GM18505 (cell line): ENCODE results near the gene CDC5L.

Experiments
- ATAC-seq: cut with Tn5 transposase; IDR thresholded peaks from one replicate; pipeline ENCODE4 v1.9.1; 2021; ENCODE audit not compliant: unreplicated experiment
- POLR2A ChIP-seq: IDR thresholded peaks from 4 replicates; pipeline ENCODE4 v1.6.1; 2011; ENCODE audit warnings: borderline replicate concordance; ENCODE audit not compliant: insufficient read depth, insufficient read length; ENCODE audit errors: extremely low read depth

The CDC5L gene

GRCh38 chr6:44415449-44415848, 27.9 kb downstream of the CDC5L start:
- ATAC-seq: no peak
- no peak for TF ChIP-seq POLR2A

- TF ChIP-seq POLR2A: no peak
- no peak for ATAC-seq
These were observed 28.5 kb downstream of the CDC5L start for GRCh38 chr6:44415873-44416502.

GRCh38 chr6:44422531-44422930, 35.0 kb downstream of the CDC5L start:
- ATAC-seq: no peak
- TF ChIP-seq POLR2A: no peak

GRCh38 chr6:44423306-44423705, 35.8 kb downstream of the CDC5L start:
- TF ChIP-seq POLR2A: no peak
- ATAC-seq: no peak

- no peak for ATAC-seq
- no peak for TF ChIP-seq POLR2A
These were observed 38.4 kb downstream of the CDC5L start for GRCh38 chr6:44425951-44426350.

GRCh38 chr6:44428682-44429081, 41.2 kb downstream of the CDC5L start:
- TF ChIP-seq POLR2A: no peak
- no peak for ATAC-seq

- no peak for ATAC-seq
- no peak for TF ChIP-seq POLR2A
These were observed 42.8 kb downstream of the CDC5L start for GRCh38 chr6:44430326-44430725.

GRCh38 chr6:44431118-44431725, 43.7 kb downstream of the CDC5L start:
- ATAC-seq: no peak
- TF ChIP-seq POLR2A: no peak

- ATAC-seq: no peak
- no peak for TF ChIP-seq POLR2A
These were observed 44.7 kb downstream of the CDC5L start for GRCh38 chr6:44432227-44432626.

GRCh38 chr6:44432726-44433125, 45.2 kb downstream of the CDC5L start:
- no peak for ATAC-seq

GRCh38 chr6:44435500-44435899, 48.0 kb downstream of the CDC5L start:
- ATAC-seq: no peak
- no peak for TF ChIP-seq POLR2A

More at GRCh38 chr6:44432726-44433125, 45.2 kb downstream of the CDC5L start:
- TF ChIP-seq POLR2A: no peak

- no peak for ATAC-seq
- TF ChIP-seq POLR2A: no peak
These were observed 51.3 kb downstream of the CDC5L start for GRCh38 chr6:44438827-44439226.

- TF ChIP-seq POLR2A: no peak
- no peak for ATAC-seq
These were observed 52.0 kb downstream of the CDC5L start for GRCh38 chr6:44439270-44440045.

- no peak for ATAC-seq
- no peak for TF ChIP-seq POLR2A
These were observed 53.8 kb downstream of the CDC5L start for GRCh38 chr6:44441091-44441855.

- TF ChIP-seq POLR2A: no peak
- ATAC-seq: no peak
These were observed 54.7 kb downstream of the CDC5L start for GRCh38 chr6:44442236-44442635.
